ENCODE data around the gene TBCD.

The TBCD gene

DNA sequence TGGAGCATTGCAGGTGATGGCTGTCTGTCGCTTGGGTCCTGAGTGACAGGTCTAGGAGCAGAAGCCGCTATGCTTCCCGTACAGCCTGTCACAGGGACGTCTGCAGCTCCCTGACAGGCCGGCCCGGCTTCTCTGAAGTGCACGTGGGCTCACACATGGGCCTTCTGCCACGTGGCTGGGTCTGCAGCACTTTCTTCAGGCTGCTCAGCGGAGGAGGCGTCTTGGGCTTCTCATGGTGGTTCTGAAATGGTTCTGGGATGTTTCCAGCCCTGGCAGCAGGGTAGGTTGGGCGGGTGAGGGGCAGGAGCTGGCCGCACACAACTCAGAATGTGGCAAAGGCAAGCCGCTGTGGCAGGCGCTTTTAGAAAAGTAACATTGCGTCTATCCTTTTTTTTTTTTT is 168.3 kb downstream of the TBCD start:
- H3K36me3 Mint-ChIP-seq: peaks cover 5% of the 10 kb centered on the region
- no peak overlapping the region for H3K27ac Mint-ChIP-seq
- no peaks in the 10 kb centered on the region for H3K9me3 Mint-ChIP-seq
- H3K4me3 Mint-ChIP-seq: no peak overlapping the region
- peaks cover 12% of the 10 kb centered on the region for H3K4me1 Mint-ChIP-seq
- no peaks in the 10 kb centered on the region for H3K27me3 Mint-ChIP-seq

DNA sequence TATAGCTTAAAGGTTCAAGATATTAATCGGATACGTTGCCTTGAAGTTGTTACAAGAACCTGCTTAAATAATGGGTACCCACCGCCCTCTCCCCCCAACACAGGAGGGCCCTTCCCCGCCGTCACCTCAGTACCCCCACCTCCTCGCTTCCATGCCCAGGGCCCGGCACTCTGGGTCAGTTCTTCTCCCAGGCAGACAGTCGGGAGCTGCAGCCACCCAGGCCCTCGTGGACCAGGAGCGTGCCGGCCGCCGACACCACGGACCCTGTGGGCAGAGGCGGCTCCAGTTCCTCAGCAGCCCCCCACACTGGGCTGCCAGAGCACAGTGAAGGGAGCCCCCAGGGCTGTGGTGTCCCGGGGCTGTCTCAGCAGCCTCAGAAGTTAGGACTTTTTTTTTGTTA is 168.8 kb downstream of the TBCD start:
- H3K27me3 Mint-ChIP-seq: no peaks in the 10 kb centered on the region
- H3K36me3 Mint-ChIP-seq: peaks cover 5% of the 10 kb centered on the region
- H3K27ac Mint-ChIP-seq: no peak overlapping the region
- no peak overlapping the region for H3K4me3 Mint-ChIP-seq
- H3K9me3 Mint-ChIP-seq: no peaks in the 10 kb centered on the region
- H3K4me1 Mint-ChIP-seq: peaks cover 12% of the 10 kb centered on the region

DNA sequence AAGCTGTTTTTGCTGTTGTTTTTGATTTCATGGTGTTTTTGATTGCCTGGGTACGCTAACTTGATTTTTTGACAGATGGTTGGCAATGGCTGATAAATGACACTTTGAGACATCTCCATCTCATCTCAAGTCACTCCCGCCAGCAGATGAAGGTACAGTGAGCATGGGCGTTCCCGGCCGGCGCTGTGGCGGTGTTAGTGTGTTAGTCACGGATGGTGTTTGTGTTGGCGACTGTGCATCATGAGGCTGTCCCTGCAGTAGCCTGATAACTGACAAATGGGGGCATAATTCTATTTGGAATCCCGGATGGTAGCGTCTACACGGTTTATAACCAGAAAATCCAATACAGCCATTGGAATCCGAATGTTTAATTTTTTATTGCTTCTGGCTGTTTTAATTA is 169.6 kb downstream of the TBCD start:
- no peaks in the 10 kb centered on the region for H3K9me3 Mint-ChIP-seq
- peaks cover 11% of the 10 kb centered on the region for H3K4me1 Mint-ChIP-seq
- no peak overlapping the region for H3K4me3 Mint-ChIP-seq
- H3K36me3 Mint-ChIP-seq: peaks cover 9% of the 10 kb centered on the region
- H3K27ac Mint-ChIP-seq: no peak overlapping the region
- no peaks in the 10 kb centered on the region for H3K27me3 Mint-ChIP-seq

GRCh38 chr17:82922646-82923045 is 170.8 kb downstream of the TBCD start:
- peaks cover 7% of the 10 kb centered on the region for H3K4me1 Mint-ChIP-seq
- no peaks in the 10 kb centered on the region for H3K27me3 Mint-ChIP-seq
- H3K27ac Mint-ChIP-seq: no peak overlapping the region
- no peaks in the 10 kb centered on the region for H3K9me3 Mint-ChIP-seq
- peaks cover 12% of the 10 kb centered on the region for H3K36me3 Mint-ChIP-seq
- H3K4me3 Mint-ChIP-seq: no peak overlapping the region

- H3K27ac Mint-ChIP-seq: no peak overlapping the region
- H3K27me3 Mint-ChIP-seq: no peaks in the 10 kb centered on the region
- H3K4me1 Mint-ChIP-seq: no peaks in the 10 kb centered on the region
- peaks cover 12% of the 10 kb centered on the region for H3K36me3 Mint-ChIP-seq
- H3K4me3 Mint-ChIP-seq: no peak overlapping the region
- no peaks in the 10 kb centered on the region for H3K9me3 Mint-ChIP-seq
Observed at GRCh38 chr17:82923366-82924113, 171.7 kb downstream of the TBCD start.

DNA sequence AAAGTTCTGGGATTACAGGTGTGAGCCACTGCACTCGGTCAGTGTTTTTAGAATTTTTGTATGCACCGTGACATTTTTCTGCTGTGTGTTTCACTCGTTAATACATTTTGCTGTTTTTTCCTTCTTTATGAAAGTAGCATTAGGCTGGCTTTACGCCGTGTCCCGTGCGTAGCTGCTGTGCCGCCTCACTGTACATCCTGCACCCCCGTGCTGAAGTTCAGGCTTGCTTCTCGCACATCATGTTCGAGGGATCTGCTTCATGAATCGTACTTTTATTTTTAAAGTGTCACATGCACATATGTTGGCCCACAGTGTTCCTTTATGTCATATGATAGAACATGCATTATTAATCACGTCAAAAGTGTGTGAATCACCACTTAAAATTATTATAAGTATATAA is 172.3 kb downstream of the TBCD start:
- Mint-ChIP-seq H3K4me3 (no peak overlapping the region), H3K36me3 (peaks cover 13% of the 10 kb centered on the region), H3K9me3 (no peaks in the 10 kb centered on the region), H3K27ac (no peak overlapping the region), H3K4me1 (no peaks in the 10 kb centered on the region), H3K27me3 (no peaks in the 10 kb centered on the region)

DNA sequence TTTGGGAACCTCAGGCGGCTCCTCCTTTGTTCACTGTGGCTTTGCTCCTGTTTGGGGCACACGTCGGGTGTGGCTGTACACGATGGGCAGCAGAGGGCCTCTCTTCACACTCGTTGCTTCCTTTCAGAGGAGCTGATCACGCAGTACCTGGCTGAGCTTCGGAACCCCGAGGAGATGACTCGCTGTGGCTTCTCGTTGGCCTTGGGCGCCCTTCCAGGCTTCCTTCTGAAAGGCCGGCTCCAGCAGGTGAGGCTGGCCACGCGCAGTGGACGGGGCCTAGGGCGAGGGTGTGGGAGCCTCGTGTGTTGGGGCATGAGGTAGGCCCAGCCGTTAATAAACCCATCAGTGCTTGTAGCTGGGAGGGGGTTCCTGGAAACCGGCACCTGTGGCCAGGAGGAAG is 172.9 kb downstream of the TBCD start:
- Mint-ChIP-seq H3K9me3 (no peaks in the 10 kb centered on the region), H3K4me1 (no peaks in the 10 kb centered on the region), H3K36me3 (peaks cover 15% of the 10 kb centered on the region), H3K27me3 (no peaks in the 10 kb centered on the region), H3K27ac (no peak overlapping the region), H3K4me3 (no peak overlapping the region)

- Mint-ChIP-seq H3K9me3 (no peaks in the 10 kb centered on the region), H3K27me3 (no peaks in the 10 kb centered on the region), H3K27ac (no peak overlapping the region), H3K4me3 (no peak overlapping the region), H3K36me3 (peaks cover 15% of the 10 kb centered on the region), H3K4me1 (no peaks in the 10 kb centered on the region)
Observed at GRCh38 chr17:82925336-82925735, 173.5 kb downstream of the TBCD start.

DNA sequence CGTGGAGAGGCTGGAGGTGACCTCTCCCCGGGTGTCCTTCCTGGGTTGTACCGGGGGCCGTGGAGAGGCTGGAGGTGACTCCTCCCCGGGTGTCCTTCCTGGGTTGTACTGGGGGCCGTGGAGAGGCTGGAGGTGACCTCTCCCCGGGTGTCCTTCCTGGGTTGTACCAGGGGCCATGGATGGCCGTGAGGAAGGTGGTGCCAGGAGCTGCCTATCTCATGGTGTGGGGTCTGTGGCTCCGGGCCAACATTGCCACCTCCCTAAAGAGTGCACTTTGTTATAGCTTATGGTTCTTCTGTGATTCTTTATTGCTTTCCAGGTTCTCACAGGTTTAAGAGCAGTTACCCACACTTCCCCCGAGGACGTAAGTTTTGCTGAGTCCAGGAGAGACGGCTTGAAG is 174.2 kb downstream of the TBCD start:
- Mint-ChIP-seq H3K9me3 (no peaks in the 10 kb centered on the region), H3K27ac (no peak overlapping the region), H3K27me3 (no peaks in the 10 kb centered on the region), H3K4me3 (no peak overlapping the region), H3K4me1 (no peaks in the 10 kb centered on the region), H3K36me3 (peaks cover 15% of the 10 kb centered on the region)

GRCh38 chr17:82926716-82927115 is 174.9 kb downstream of the TBCD start:
- peaks cover 16% of the 10 kb centered on the region for H3K36me3 Mint-ChIP-seq
- no peaks in the 10 kb centered on the region for H3K4me1 Mint-ChIP-seq
- no peak overlapping the region for H3K4me3 Mint-ChIP-seq
- H3K9me3 Mint-ChIP-seq: no peaks in the 10 kb centered on the region
- no peaks in the 10 kb centered on the region for H3K27me3 Mint-ChIP-seq
- no peak overlapping the region for H3K27ac Mint-ChIP-seq

DNA sequence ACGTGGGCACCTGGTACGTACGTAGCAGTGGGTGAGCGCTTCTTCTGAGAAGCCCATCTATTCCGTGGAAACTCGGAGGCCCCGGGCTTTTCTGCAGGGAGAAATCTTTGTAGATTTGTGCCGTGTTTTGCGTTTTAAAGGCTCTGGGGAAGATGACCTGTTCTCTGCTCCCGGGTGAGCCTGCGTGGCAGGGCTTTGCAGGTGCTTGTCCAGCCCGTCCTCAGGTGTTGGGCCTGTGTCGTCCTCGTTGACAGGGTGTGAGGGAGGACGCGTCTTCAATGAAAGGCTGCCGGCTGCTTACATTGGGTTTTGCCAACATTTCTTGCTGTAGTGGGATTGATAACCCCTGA is 175.4 kb downstream of the TBCD start:
- H3K36me3 Mint-ChIP-seq: peaks cover 19% of the 10 kb centered on the region
- H3K27ac Mint-ChIP-seq: no peak overlapping the region
- H3K27me3 Mint-ChIP-seq: no peaks in the 10 kb centered on the region
- no peaks in the 10 kb centered on the region for H3K4me1 Mint-ChIP-seq
- H3K4me3 Mint-ChIP-seq: no peak overlapping the region
- H3K9me3 Mint-ChIP-seq: no peaks in the 10 kb centered on the region

DNA sequence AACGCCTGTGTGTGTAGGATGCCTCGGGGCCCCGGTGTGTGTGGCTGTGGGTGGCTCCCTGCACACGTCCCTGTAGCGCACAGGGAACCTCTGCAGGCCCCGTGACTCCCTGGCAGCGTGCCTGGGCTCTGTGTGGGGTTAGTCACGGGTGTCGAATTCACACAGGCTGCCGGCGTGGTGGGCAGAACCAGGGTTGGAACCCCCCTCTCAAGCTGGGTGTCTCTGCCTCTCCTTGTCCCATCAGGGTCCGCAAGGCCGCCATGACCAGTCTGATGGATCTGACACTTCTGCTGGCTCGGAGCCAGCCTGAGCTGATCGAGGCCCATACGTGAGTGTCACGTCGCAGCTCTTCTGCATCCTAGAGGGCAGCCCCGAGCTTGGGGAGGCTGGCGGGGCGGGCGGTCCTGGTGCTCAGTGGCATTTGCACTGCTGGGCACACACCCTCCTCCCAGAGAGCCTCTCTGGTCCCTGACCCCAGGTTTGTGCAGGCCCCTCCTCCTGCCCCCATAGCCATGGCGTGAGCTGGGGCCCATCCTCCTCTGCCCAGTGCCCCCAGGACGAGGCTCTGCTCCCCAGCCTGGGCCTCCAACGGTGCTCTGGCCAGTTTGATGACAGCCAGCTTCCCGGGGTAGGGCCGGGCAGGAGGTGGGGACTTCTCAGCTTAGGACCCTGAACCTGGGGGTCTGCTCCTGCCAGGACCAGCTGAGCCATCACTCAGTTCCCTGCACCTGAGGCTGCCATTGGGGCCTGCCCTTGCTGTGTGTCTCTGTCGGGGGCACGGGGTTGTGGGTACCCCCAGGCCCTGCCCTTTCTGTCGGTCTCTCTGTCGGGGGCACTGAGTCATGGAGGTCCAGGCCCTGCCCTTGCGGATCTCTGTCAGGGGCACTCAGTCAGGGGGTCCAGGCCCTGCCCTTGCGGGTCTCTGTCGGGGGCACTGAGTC is 176.1 kb downstream of the TBCD start:
- Mint-ChIP-seq H3K4me1 (no peaks in the 10 kb centered on the region), H3K27ac (no peak overlapping the region), H3K36me3 (peaks cover 19% of the 10 kb centered on the region), H3K27me3 (no peaks in the 10 kb centered on the region), H3K9me3 (no peaks in the 10 kb centered on the region), H3K4me3 (no peak overlapping the region)

- peaks cover 17% of the 10 kb centered on the region for H3K36me3 Mint-ChIP-seq
- no peaks in the 10 kb centered on the region for H3K9me3 Mint-ChIP-seq
- no peaks in the 10 kb centered on the region for H3K4me1 Mint-ChIP-seq
- H3K27me3 Mint-ChIP-seq: no peaks in the 10 kb centered on the region
- no peak overlapping the region for H3K27ac Mint-ChIP-seq
- H3K4me3 Mint-ChIP-seq: no peak overlapping the region
Observed at GRCh38 chr17:82929011-82929622, 177.3 kb downstream of the TBCD start.

DNA sequence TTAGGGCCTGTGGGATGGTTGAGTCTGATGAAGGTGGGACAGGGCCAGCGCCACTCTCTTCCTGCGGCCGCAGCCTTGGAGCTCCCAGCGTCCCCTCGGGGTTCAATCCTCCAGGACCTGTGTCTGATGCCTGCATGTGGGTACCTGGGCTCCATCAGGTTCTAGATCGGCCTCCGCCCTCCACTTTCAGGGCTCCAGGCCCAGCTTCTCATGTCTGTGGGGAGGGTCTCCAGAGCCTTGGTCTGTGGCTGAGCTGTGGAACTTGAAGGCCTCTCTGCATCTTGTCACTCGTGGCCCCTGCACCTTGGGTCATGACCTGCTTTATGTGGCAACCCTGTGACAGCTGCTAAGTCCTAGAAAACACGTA is 177.8 kb downstream of the TBCD start:
- H3K4me3 Mint-ChIP-seq: no peak overlapping the region
- no peaks in the 10 kb centered on the region for H3K9me3 Mint-ChIP-seq
- no peak overlapping the region for H3K27ac Mint-ChIP-seq
- no peaks in the 10 kb centered on the region for H3K4me1 Mint-ChIP-seq
- no peaks in the 10 kb centered on the region for H3K27me3 Mint-ChIP-seq
- H3K36me3 Mint-ChIP-seq: peaks cover 17% of the 10 kb centered on the region

DNA sequence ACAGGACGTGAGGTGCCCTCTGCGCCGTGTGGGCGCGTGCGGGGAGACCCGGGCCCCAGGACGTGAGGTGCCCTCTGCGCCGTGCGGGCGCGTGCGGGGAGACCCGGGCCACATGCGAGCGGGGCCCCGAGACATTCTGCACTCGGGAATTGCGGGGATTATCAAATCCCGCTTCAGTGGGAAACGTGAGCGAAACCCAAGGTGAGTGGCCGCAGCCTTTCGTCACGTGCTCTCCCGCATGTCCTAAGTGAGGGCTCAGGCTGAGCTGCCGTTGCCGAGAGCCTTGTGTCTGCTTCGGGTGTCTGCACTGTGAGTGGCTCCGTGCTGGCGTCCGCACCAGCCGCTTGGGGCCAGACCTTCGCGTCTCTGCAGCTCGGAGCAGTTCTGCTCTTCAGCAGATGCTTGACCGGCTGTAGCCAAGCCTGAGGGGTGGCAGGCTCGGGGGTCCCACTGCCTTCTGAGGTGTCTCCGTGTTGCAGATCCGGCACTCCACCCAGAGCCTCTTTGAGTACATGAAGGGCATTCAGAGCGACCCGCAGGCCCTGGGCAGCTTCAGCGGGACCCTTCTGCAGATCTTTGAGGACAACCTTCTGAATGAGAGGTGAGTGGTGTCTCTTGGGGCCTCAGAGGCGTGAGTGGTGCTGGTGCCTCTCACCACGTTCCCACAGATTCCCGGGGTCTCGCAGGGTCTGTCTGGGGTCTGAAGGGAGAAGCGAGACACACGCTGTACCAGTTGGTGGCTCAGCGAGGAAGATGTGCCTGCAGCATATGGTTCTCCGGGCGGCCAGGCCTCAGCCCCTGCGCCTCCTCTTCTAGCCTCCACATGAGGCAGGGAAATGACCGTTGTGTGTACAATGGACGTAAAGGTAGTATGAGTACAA is 178.4 kb downstream of the TBCD start:
- Mint-ChIP-seq H3K27me3 (no peaks in the 10 kb centered on the region), H3K27ac (no peak overlapping the region), H3K36me3 (peaks cover 17% of the 10 kb centered on the region), H3K9me3 (no peaks in the 10 kb centered on the region), H3K4me1 (no peaks in the 10 kb centered on the region), H3K4me3 (no peak overlapping the region)

Data from activated naive CD4-positive, alpha-beta T cell treated with anti-CD3 and anti-CD28 coated beads, Interleukin-2, amount 50 U/mL, for 24 hours (primary cell).